Activated T-helper 17 cell treated with anti-CD3 and anti-CD28 coated beads, Interleukin-2, amount 50 U/mL, for 72 hours (primary cell): ENCODE data around the gene ZIC5. TPM values are rescaled to one million over a fixed set of nuclear protein-coding genes. Genes with fewer than 3 reads are reported as not detected.
A peak's percentile ranks its signal among the peaks of the same experiment; 100 is the strongest.

Source experiments
- ATAC-seq: fragments of 150-1000 bp; cut with Tn5 transposase; replicated peaks from 2 replicates; pipeline ENCODE4 v1.10.0; 2021; ENCODE audit warnings: mild to moderate bottlenecking, moderate library complexity
- H3K27ac Mint-ChIP-seq: one replicate; pipeline ENCODE4 v1.8.0; 2022; ENCODE audit warnings: mixed read lengths
- H3K27me3 Mint-ChIP-seq: one replicate; pipeline ENCODE4 v1.8.0; 2022; ENCODE audit warnings: mixed read lengths
- H3K36me3 Mint-ChIP-seq: one replicate; pipeline ENCODE4 v1.8.0; 2022; ENCODE audit warnings: low read depth, mild to moderate bottlenecking, mixed read lengths
- H3K4me1 Mint-ChIP-seq: one replicate; pipeline ENCODE4 v1.8.0; 2022; ENCODE audit warnings: mixed read lengths
- H3K4me3 Mint-ChIP-seq: one replicate; pipeline ENCODE4 v1.8.0; 2022; ENCODE audit warnings: mild to moderate bottlenecking, mixed read lengths
- H3K9me3 Mint-ChIP-seq: one replicate; pipeline ENCODE4 v1.8.0; 2022; ENCODE audit warnings: mixed read lengths
- total RNA-seq, 2 donors: library from RNA; stranded (reverse); gene quantifications; one replicate each; pipeline ENCODE4 v1.2.3, GENCODE V29; 2022

ZIC5 gene
- total RNA-seq, 2 donors from 2014 or later, result 0.04 TPM; not detected in 1

DNA sequence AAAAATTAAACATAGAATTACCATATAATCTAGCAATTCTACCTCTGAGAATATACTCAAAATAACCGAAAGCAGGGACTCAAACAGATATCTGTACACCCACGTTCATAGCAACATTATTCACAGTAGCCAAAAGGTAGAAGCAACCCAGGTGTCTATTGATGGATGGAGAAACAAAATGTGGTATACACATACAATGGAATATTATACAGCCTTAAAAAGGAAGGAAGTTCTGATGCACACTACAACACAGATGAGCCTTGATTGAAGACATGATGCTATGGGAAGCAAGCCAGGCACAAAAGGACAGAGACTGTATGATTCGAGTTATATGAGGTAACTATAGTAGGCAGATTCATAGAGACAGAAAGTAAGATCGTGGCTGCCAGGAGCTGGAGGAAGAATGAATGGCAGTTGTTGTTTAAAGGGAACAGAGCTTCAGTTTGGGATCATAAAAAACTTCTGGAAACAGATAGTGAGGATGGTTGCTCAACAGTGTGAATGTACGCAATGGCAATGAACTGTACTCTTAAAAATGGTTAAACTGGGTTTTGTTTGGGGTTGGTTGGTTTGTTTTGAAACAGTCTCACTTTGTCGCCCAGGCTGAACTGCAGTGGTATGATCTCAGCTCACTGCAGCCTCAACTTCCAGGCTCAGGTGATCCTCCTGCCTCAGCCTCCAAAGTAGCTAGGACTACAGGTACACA lies 47.5 kb downstream of the ZIC5 start:
- ATAC-seq, result no peak
- peaks cover 26% of the 10 kb centered on the region for H3K27me3 Mint-ChIP-seq
- H3K4me3 Mint-ChIP-seq, result no peak overlapping the region
- no peak overlapping the region for H3K27ac Mint-ChIP-seq
- no peaks in the 10 kb centered on the region for H3K4me1 Mint-ChIP-seq
- no peaks in the 10 kb centered on the region for H3K36me3 Mint-ChIP-seq
- H3K9me3 Mint-ChIP-seq, result peaks cover 4% of the 10 kb centered on the region

DNA sequence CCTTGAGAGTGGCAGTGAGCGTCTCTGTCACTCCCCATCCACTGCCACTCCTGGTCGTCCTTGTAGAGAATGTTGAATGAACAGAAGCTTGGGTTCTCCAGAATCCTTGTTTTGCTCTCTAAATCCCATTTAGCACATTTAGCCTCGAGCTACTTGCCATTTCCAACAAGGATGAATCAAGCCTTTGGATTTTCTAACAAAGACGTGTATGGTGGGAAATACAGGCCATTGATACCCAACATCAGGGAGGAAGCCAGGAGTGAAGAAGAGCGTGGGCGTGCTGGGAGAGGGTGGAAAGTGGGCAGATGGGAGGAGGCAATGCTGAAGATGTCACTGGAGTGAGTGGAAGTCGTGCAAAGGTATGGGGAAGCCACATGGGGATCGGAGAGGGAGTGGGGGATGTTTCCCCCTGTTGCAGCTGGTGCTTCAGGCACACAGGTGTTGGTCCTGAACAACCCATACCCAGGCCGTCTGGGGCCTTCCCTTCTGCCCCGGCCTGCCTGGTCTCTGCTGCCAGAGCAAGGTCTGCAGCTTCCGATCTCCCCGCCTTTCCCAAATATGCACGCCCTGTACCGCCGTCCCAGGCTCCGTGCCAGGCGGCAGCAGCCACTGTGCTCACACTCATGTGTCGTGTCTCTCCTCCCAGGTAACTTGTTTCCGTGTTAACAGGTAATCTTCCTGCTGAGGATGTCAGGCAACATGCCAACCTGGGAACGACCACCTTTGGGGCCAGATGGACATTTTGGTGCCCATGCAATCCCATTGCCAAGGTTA lies 48.7 kb downstream of the ZIC5 start:
- no peak overlapping the region for H3K27ac Mint-ChIP-seq
- H3K4me3 Mint-ChIP-seq, result no peak overlapping the region
- ATAC-seq, result no peak
- no peaks in the 10 kb centered on the region for H3K36me3 Mint-ChIP-seq
- H3K9me3 Mint-ChIP-seq, result peaks cover 4% of the 10 kb centered on the region
- no peaks in the 10 kb centered on the region for H3K4me1 Mint-ChIP-seq
- peaks cover 26% of the 10 kb centered on the region for H3K27me3 Mint-ChIP-seq

DNA sequence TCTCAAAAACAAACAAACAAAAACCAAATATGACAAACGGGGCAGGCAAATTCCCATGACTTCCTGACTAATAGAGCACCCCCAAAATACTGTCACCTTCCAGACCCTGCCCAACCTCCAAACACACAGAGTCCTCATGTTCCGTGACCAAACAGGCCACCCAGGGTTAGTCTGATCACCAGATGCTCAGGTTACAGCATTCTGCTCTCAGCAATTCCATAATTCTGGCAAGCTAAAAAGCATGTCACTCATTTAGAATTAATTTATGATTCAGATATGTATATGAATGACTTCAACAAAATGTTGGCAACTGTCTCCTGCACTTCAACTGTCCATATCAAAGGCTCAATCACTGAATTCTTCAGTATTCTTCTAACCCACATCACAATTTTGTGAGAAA lies 52.4 kb downstream of the ZIC5 start:
- Mint-ChIP-seq H3K9me3 (peaks cover 4% of the 10 kb centered on the region), H3K4me1 (peaks cover 6% of the 10 kb centered on the region), H3K4me3 (no peak overlapping the region), H3K36me3 (no peaks in the 10 kb centered on the region), H3K27ac (no peak overlapping the region), H3K27me3 (peaks cover 18% of the 10 kb centered on the region)
- ATAC-seq, result no peak

DNA sequence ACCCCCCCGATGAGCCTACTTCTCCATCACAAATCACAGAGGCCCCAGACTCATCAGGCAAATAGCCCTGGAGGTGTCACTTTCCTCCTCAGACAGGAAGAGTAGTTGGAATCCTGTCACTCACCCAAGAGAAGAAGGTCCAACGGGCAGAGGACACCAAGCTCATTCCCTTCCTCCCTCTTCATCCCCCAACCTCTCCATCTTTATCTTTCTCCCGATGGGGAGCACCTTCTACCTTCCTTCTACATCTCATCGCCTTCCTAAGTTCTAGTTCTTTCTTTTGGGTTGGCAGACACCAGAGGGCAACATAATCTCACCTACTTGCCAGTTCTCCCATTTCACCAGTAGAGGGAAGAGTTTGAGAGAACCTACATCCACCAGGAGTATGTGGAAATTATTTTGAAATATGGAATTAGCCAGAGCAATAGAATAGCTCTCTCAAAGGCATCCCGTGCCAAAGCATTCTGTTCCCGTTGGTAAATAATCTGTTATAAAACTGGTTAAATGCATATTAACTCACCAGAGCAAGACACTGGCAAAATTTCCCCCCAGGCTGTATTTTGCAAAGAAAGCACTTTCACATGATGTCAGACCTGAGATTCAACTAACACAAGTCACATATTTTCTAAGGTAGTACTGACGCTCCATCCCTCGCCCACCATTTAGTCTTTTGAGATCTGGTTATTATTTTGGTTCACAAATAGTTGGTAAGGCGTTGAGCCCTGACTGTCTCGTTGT lies 55.0 kb downstream of the ZIC5 start:
- Mint-ChIP-seq H3K4me3 (no peak overlapping the region), H3K36me3 (no peaks in the 10 kb centered on the region), H3K4me1 (peaks cover 15% of the 10 kb centered on the region), H3K27ac (no peak overlapping the region), H3K27me3 (peaks cover 7% of the 10 kb centered on the region), H3K9me3 (peaks cover under 1% of the 10 kb centered on the region)
- peak; percentile 38 for ATAC-seq

DNA sequence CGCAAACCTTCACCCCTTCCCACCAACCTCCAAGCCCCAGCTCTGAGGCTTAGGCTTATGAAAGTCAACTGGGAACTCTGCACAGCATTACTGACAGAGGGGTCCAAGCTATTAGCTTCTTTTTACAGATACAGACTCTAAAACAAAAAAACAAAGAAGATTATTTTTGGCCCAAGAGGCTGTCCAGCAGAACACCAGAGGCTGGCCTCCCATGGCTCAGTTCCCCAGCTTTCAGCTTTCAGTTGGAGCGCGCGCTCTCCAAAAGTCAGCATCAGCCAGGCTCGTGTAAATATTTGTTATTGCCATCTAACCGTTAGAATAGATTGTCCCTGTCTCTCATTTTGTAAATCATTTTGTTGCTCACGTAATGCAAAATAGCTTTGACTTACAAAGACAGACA lies 58.4 kb downstream of the ZIC5 start:
- Mint-ChIP-seq H3K36me3 (no peaks in the 10 kb centered on the region), H3K27me3 (peaks cover 4% of the 10 kb centered on the region), H3K27ac (no peak overlapping the region), H3K4me3 (no peak overlapping the region), H3K9me3 (peaks cover 8% of the 10 kb centered on the region), H3K4me1 (peaks cover 24% of the 10 kb centered on the region)
- no peak for ATAC-seq

Other genes starting within 250 kb of the ZIC5 start
- under 1 TPM in 1 of 2 donors, not detected in 1; 0.84 TPM for gene ZIC2, start 10.0 kb upstream of the ZIC5 start, total RNA-seq
- 10 to 100 TPM in 1 of 2 donors, 1 to 10 TPM in 1; 7.2 to 14.6 TPM for gene PCCA, start 117.3 kb upstream of the ZIC5 start, total RNA-seq